ENCODE results near the gene PIEZO1.

GRCh38 chr16:88817785-88818574 lies 33.0 kb upstream of the PIEZO1 start:
- TF ChIP-seq EZH2 (IDR thresholded peaks at IDR 0.05; ENCODE audit: insufficient read depth, low read length) (no peak), CTCF (IDR thresholded peaks at IDR 0.05; ENCODE audit: insufficient read depth, low read depth, low read length) (no peak)

Measured in astrocyte (in vitro differentiated cells and primary cell).